ENCODE results near the gene GOLT1A. TPM values are rescaled to one million over a fixed set of nuclear protein-coding genes. Genes with fewer than 3 reads are reported as not detected.

The GOLT1A gene
- total RNA-seq, 1 donor from 2014 or later = not detected

- H3K27me3 Mint-ChIP-seq (ENCODE audit: low read depth) = peaks cover 46% of the 10 kb centered on the region
- H3K4me1 Mint-ChIP-seq = no peaks in the 10 kb centered on the region
- no peak overlapping the region for H3K27ac Mint-ChIP-seq (ENCODE audit: unreplicated experiment)
- no peak overlapping the region for H3K4me3 Mint-ChIP-seq
- H3K9me3 Mint-ChIP-seq = no peaks in the 10 kb centered on the region
- no peaks in the 10 kb centered on the region for H3K36me3 Mint-ChIP-seq (ENCODE audit: low read depth)
- DNase-seq (ENCODE audit: low read depth, low spot score) = no peak
- TF ChIP-seq CTCF (conservative IDR thresholded peaks at IDR 0.05) = no peak
Measured at GRCh38 chr1:204176049-204176448, 37.7 kb downstream of the GOLT1A start.

- Mint-ChIP-seq H3K36me3 (ENCODE audit: low read depth) (no peaks in the 10 kb centered on the region), H3K27me3 (ENCODE audit: low read depth) (peaks cover 38% of the 10 kb centered on the region), H3K4me1 (no peaks in the 10 kb centered on the region), H3K4me3 (no peak overlapping the region), H3K27ac (ENCODE audit: unreplicated experiment) (no peak overlapping the region), H3K9me3 (peaks cover under 1% of the 10 kb centered on the region)
- no peak for DNase-seq (ENCODE audit: low read depth, low spot score)
- TF ChIP-seq CTCF (conservative IDR thresholded peaks at IDR 0.05) = no peak
Measured at GRCh38 chr1:204174958-204175357, 38.8 kb downstream of the GOLT1A start.

- Mint-ChIP-seq H3K27ac (ENCODE audit: unreplicated experiment) (no peak overlapping the region), H3K9me3 (peaks cover 4% of the 10 kb centered on the region)
- no peak for DNase-seq (ENCODE audit: low read depth, low spot score)
Measured at GRCh38 chr1:204172404-204173029, 41.3 kb downstream of the GOLT1A start.

GRCh38 chr1:204171751-204172178 lies 42.0 kb downstream of the GOLT1A start:
- Mint-ChIP-seq H3K4me1 (no peaks in the 10 kb centered on the region), H3K36me3 (ENCODE audit: low read depth) (no peaks in the 10 kb centered on the region), H3K4me3 (no peak overlapping the region), H3K27ac (ENCODE audit: unreplicated experiment) (no peak overlapping the region), H3K9me3 (peaks cover 4% of the 10 kb centered on the region), H3K27me3 (ENCODE audit: low read depth) (peaks cover 28% of the 10 kb centered on the region)
- DNase-seq (ENCODE audit: low read depth, low spot score) = no peak
- TF ChIP-seq CTCF (conservative IDR thresholded peaks at IDR 0.05) = no peak

More at GRCh38 chr1:204172404-204173029, 41.3 kb downstream of the GOLT1A start:
- Mint-ChIP-seq H3K27me3 (ENCODE audit: low read depth) (peaks cover 26% of the 10 kb centered on the region), H3K4me1 (no peaks in the 10 kb centered on the region), H3K4me3 (no peak overlapping the region), H3K36me3 (ENCODE audit: low read depth) (no peaks in the 10 kb centered on the region)
- no peak for TF ChIP-seq CTCF (conservative IDR thresholded peaks at IDR 0.05)

- H3K27ac Mint-ChIP-seq (ENCODE audit: unreplicated experiment) = no peak overlapping the region
- no peak for TF ChIP-seq CTCF (conservative IDR thresholded peaks at IDR 0.05)
- H3K9me3 Mint-ChIP-seq = peaks cover 4% of the 10 kb centered on the region
Measured at GRCh38 chr1:204170494-204171155, 43.2 kb downstream of the GOLT1A start.

More at GRCh38 chr1:204170494-204171155, 43.2 kb downstream of the GOLT1A start:
- DNase-seq (ENCODE audit: low read depth, low spot score) = no peak
- Mint-ChIP-seq H3K4me3 (no peak overlapping the region), H3K36me3 (ENCODE audit: low read depth) (no peaks in the 10 kb centered on the region), H3K4me1 (no peaks in the 10 kb centered on the region), H3K27me3 (ENCODE audit: low read depth) (peaks cover 28% of the 10 kb centered on the region)
